ENCODE results near the gene KRT17. TPM values are rescaled to one million over a fixed set of nuclear protein-coding genes. Genes with fewer than 3 reads are reported as not detected.

KRT17 gene
- total and polyA plus RNA-seq, 9 of the 15 experiments (the other 6 are each of a cell fraction or from before 2014, with no cell fraction given): 0.23 to 0.25 TPM; not detected in 7

DNA sequence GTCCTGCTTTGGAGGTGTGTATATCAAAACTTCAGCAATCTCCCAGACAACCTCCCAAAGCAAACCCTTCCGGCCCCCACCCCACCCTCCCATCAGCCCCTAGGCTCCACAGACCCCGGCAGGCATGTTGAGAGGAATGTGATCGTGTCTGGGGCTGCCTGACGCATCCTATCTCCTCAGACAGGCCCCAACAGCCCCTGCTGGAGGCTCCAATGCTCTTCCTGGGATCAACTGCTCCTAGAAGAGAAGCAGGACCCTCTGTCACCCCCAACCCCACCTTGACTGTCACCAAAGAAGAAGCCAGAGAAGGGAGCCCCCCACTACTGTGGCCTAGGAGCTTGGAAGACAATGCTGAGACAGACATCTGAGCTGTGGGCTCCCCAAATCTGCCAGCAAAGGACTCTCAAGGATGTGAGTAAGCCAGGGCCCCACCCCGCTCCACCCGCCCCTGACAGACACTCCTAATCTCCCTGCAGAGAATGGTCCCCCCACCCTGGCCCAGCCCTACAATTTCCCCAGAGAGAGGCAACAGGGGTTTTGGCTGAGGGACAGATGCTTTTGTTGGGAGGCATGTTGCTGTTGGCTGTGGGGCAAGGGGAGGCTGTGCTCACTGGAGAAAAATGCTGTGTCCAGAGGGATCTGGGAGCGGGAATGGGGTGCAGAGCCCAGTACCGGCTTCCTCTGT is 36.1 kb downstream of the KRT17 start:
- no peak overlapping the region for H3K4me2 ChIP-seq (ENCODE audit: insufficient read depth, low read length)
- no peak for FAIRE-seq
- no peaks in the 10 kb centered on the region for H3K79me2 ChIP-seq (ENCODE audit: control insufficient read depth, insufficient read depth, low read length)
- H3K9ac ChIP-seq (ENCODE audit: insufficient read depth in 1 of 2, low read depth in 2 of 2, low read length in 2 of 2): no peak overlapping the region
- no peak for TF ChIP-seq ETV6 (IDR thresholded peaks at IDR 0.05; ENCODE audit: borderline replicate concordance in 1 of 2, low read depth in 2 of 2, low read length in 1 of 2)
- TF ChIP-seq ETV6 (CRISPR knock-in tag; IDR thresholded peaks at IDR 0.05; ENCODE audit: borderline replicate concordance): no peak
- no peak for TF ChIP-seq SMAD4 (CRISPR knock-in tag; conservative IDR thresholded peaks at IDR 0.05)
- TF ChIP-seq DIDO1 (tag; IDR thresholded peaks at IDR 0.05; ENCODE audit: low read depth): no peak
- no peak for TF ChIP-seq PHTF2 (CRISPR knock-in tag; IDR thresholded peaks at IDR 0.05)
- no peak for TF ChIP-seq FOXJ2 (tag; IDR thresholded peaks at IDR 0.05)
- TF ChIP-seq ZKSCAN1 (IDR thresholded peaks at IDR 0.05; ENCODE audit: low read depth, low read length): no peak
- no peak for TF ChIP-seq ZNF511 (CRISPR knock-in tag; IDR thresholded peaks at IDR 0.05)
- no peak for TF ChIP-seq ZNF79 (CRISPR knock-in tag; IDR thresholded peaks at IDR 0.05; ENCODE audit: low read depth)
- TF ChIP-seq NFYB (IDR thresholded peaks at IDR 0.05; ENCODE audit: extremely low read depth, insufficient read length): no peak
- H2AFZ ChIP-seq (ENCODE audit: low read depth, low read length): no peak overlapping the region
- no TSS peak for BruUV-seq (replicated peaks)
- in situ Hi-C loops (cut with MboI): no loop called here
- intact Hi-C loops (cut with micrococcal nuclease): no loop called here
- H3K9me3 ChIP-seq (replicated peaks; ENCODE audit: control insufficient read depth, insufficient read depth, low read depth, low read length): no peaks in the 10 kb centered on the region
- CTCF ChIA-PET (ENCODE audit: low intra/inter-chr PET ratio): no interaction called here
- no peak for DNase-seq (ENCODE audit: extremely low read depth in 1 of 4, low spot score in 3 of 4)
- POLR2A ChIA-PET: no interaction called here
- H3K36me3 ChIP-seq (ENCODE audit: control insufficient read depth, insufficient read depth, low read length): no peaks in the 10 kb centered on the region
- WGBS (ENCODE audit: insufficient coverage, low coverage, missing lambda C conversion rate): 7% methylated on average over 2 of the region's 8 CpGs
- H3K4me1 ChIP-seq (replicated peaks in 1 of 2; ENCODE audit: control insufficient read depth in 2 of 2, insufficient read depth in 2 of 2, low read length in 2 of 2): no peaks in the 10 kb centered on the region; a peak in 2 of 5 replicates
- H4K20me1 ChIP-seq (replicated peaks; ENCODE audit: control insufficient read depth, insufficient read depth, low read length): no peaks in the 10 kb centered on the region
- H3K27ac ChIP-seq (ENCODE audit: extremely low read depth, low read depth, low read length): no peak overlapping the region
- peaks cover 32 to 81% of the 10 kb centered on the region in 2 experiments for H3K27me3 ChIP-seq (ENCODE audit: control insufficient read depth in 2 of 2, insufficient read depth in 2 of 2, low read length in 2 of 2)
- ATAC-seq: no peak
- no peak overlapping the region for H3K4me3 ChIP-seq
- H3K9me1 ChIP-seq (ENCODE audit: control insufficient read depth, insufficient read depth, low read length): no peaks in the 10 kb centered on the region
